Lower lobe of right lung (tissue), 2 donors: ENCODE results near the gene EAF2. TPM values are rescaled to one million over a fixed set of nuclear protein-coding genes. Genes with fewer than 3 reads are reported as not detected.

Experiments
- ATAC-seq, 2 donors: fragments of 200-7000 bp; cut with Tn5 transposase; one replicate each; pipeline ENCODE4 v1.9.1; 2020 to 2022; ENCODE audit warnings: mild to moderate bottlenecking in 2 of 2, moderate library complexity in 2 of 2
- DNase-seq: peaks from one replicate; pipeline ENCODE4 v3.0.0-alpha.2; 2020
- H3K27ac ChIP-seq: fragments of 200-600 bp; one replicate; pipeline ENCODE4 v1.8.0; 2022
- H3K27me3 ChIP-seq: fragments of 200-600 bp; one replicate; pipeline ENCODE4 v1.8.0; 2022; ENCODE audit warnings: low read depth
- H3K36me3 ChIP-seq: fragments of 200-600 bp; one replicate; pipeline ENCODE4 v1.8.0; 2022; ENCODE audit warnings: mild to moderate bottlenecking
- H3K4me1 ChIP-seq: fragments of 200-600 bp; one replicate; pipeline ENCODE4 v1.8.0; 2022
- H3K4me3 ChIP-seq: fragments of 200-600 bp; one replicate; pipeline ENCODE4 v1.8.0; 2022; ENCODE audit warnings: mild to moderate bottlenecking
- H3K9me3 ChIP-seq: fragments of 200-600 bp; one replicate; pipeline ENCODE4 v1.8.0; 2022
- intact Hi-C: fragments of 100-400 bp; cut with DNase I; formaldehyde crosslinking; loops from one replicate; pipeline ENCODE4 v1.11.0; 2022
- total RNA-seq: library from RNA; stranded (reverse); fragmentation: NEBNext Ultra II Directional; extraction: Animal tissue kit (Norgen Biotek cat#: 25700); gene quantifications from one replicate; pipeline ENCODE4 v1.2.1, GENCODE V29; 2021
- TF ChIP-seq, protein P1 (sequence below): fragments of 200-600 bp; IDR thresholded peaks from one replicate; pipeline ENCODE4 v1.8.0; 2022; ENCODE audit warnings: antibody characterized with exemption, mild to moderate bottlenecking
- donor health status: DM: no; HTN: yes; CAD: no; lungs with severe emphysema.

Gene EAF2
- total RNA-seq, 1 donor from 2014 or later: 7.3 TPM

DNA sequence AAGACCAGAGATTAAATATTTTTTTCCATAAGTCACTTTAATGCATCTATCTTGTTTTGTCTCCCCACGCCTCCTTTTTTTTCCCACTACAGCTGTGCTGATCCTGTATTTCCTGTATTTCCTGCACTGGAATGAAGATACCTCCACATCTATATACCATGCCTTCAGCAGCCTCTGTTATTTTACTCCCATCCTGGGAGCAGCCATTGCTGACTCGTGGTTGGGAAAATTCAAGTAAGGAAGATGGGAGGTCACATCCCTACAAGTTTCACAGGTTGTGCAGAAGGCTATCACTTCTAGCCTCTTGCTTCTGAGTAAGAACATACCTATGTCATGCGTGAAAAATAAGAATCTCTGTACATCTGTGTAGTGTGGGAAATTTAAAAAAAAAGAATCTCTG is 62.3 kb downstream of the EAF2 start:
- Histone ChIP-seq H3K27ac (no peak overlapping the region), H3K4me1 (no peaks in the 10 kb centered on the region), H3K27me3 (no peaks in the 10 kb centered on the region), H3K4me3 (no peak overlapping the region), H3K9me3 (no peaks in the 10 kb centered on the region), H3K36me3 (peaks cover 8% of the 10 kb centered on the region)
- DNase-seq (no peak), ATAC-seq (no peak)
- TF ChIP-seq, protein P1, sequence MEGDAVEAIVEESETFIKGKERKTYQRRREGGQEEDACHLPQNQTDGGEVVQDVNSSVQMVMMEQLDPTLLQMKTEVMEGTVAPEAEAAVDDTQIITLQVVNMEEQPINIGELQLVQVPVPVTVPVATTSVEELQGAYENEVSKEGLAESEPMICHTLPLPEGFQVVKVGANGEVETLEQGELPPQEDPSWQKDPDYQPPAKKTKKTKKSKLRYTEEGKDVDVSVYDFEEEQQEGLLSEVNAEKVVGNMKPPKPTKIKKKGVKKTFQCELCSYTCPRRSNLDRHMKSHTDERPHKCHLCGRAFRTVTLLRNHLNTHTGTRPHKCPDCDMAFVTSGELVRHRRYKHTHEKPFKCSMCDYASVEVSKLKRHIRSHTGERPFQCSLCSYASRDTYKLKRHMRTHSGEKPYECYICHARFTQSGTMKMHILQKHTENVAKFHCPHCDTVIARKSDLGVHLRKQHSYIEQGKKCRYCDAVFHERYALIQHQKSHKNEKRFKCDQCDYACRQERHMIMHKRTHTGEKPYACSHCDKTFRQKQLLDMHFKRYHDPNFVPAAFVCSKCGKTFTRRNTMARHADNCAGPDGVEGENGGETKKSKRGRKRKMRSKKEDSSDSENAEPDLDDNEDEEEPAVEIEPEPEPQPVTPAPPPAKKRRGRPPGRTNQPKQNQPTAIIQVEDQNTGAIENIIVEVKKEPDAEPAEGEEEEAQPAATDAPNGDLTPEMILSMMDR: no peak
- intact Hi-C loops: no loop called here

DNA sequence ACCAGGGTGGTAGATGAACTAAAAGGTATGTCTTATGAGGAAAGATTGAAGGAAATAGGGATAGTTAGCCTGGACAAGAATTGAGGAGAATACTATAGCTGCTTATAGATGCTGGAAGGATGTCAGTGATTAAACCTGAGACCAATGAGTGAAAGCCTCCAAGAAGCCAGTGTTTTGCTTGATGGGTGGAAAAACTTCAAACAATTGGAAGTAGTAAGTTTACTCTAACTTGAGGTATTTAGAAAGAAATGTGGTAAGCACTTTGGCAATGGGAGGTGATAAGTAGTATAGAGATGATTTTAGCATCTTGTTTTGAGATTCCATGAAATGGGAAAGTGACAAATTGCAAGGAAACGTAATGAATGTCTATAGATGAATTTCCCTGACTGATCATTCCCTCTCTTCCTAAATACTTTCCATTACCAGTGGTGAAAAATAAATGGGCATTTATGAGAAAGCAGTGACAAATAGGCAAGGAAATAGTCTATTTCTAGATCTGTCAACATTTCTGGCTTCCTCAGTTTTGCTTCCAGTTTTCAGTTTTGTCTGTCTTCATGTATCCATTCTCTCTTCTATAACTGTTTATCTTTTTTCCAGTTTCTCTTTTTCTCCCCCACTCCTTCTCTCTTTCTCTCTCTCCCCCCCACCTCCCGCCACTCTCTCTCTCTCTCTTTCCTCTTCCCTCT is 78.4 kb downstream of the EAF2 start:
- Histone ChIP-seq H3K4me3 (no peak overlapping the region), H3K9me3 (no peaks in the 10 kb centered on the region), H3K27ac (no peak overlapping the region), H3K27me3 (no peaks in the 10 kb centered on the region), H3K36me3 (peaks cover 13% of the 10 kb centered on the region), H3K4me1 (no peaks in the 10 kb centered on the region)
- TF ChIP-seq, protein P1: no peak
- intact Hi-C loops: no loop called here
- ATAC-seq (no peak), DNase-seq (no peak)

DNA sequence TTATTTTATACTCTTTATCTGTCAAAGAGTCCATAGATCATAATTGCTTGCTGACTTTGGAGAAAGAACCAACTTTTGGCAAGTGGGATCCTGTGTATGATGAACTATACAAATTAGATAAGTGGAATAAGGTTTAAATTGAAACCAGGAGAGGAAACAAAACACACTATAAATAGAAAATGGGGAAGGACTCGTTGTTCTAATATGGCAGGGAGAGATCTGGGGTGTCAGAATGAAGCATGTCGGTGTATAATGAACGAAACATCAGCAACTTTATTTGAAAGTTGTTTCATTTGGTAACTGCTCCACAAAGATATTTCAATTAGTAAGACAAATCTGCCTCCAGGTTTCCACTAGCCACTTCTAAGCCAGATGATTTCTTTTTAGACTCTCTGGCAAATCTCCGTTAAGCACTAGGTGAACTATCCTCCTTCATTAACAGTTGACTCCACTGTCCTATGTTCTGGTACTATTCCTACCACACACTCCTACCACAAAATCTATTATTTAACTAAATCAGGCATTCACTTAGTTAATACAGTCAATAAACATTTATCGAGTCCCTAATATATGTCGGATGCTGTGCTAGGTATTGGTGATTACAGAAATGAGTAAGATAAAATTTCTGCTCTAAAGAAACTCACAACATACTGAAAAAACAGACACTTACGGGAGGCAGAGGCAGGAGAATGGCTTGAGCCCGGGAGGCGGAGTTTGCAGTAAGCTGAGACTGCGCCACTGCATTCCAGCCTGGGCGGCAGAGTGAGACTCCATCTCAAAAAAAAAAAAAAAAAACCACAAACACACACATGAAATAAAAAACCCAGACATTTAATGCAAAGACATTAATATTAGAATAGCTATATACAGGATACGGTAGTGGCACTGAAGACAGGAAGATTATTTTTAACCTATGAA is 79.3 kb downstream of the EAF2 start:
- DNase-seq: no peak
- ATAC-seq: no peak
- Histone ChIP-seq H3K9me3 (no peaks in the 10 kb centered on the region), H3K4me3 (no peak overlapping the region), H3K4me1 (no peaks in the 10 kb centered on the region), H3K36me3 (peaks cover 12% of the 10 kb centered on the region), H3K27ac (no peak overlapping the region), H3K27me3 (no peaks in the 10 kb centered on the region)
- intact Hi-C loops: no loop called here
- TF ChIP-seq, protein P1: no peak

DNA sequence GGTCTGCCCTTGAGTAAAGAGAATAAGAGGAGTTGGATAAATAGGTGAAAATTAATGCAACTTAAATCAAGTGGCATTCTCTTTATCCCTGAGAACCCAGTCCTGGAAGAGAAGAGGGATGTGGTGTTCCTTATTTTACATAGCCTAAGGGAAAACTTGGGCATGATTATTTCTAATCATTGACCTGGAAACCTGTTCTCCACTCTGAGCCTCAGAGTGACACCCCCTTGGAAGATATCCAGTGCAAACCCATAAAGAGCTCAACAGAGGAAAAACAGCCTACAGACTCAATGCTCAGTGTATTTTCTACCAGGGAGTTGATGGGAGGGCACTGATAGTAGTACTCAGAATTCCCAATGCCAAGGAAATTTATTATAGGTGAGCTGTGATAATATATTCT is 81.2 kb downstream of the EAF2 start:
- intact Hi-C loops: no loop called here
- Histone ChIP-seq H3K27me3 (no peaks in the 10 kb centered on the region), H3K27ac (no peak overlapping the region), H3K4me1 (no peaks in the 10 kb centered on the region), H3K36me3 (peaks cover 12% of the 10 kb centered on the region), H3K4me3 (no peak overlapping the region), H3K9me3 (no peaks in the 10 kb centered on the region)
- TF ChIP-seq, protein P1: no peak
- ATAC-seq (no peak), DNase-seq (no peak)

DNA sequence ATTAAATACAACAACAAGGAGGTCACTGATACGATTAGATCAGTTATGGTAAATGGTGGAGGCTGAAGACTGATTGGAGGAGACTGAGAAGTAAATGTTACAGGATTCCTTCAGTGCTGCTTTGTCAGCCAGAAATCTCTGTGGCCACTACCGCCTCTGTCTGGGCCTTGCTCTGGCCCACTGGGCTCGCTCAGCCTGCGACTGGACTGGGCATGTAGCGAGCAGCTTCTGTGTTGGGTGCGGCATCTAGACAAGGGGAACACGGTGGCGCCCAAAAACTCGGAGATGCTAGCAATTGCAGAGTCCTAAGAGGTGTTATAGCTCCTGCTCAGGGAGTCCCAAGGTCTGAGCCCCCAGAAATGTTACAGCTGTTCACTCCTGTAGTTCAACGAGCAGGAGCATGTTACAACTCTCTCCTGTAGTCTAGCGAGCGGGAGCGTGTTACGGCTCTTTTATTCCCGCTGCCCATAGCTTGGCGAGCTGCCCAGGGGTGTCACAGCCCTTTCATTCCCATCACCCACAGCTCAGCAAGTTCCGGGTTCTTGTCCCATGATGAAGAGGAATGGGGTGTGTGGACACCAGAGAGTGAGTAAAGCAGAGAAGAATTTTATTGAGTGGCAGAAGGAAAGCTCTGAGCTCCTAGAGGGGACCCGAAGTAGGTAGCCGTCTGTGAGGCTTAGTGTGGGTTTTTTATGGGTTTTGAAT is 83.9 kb downstream of the EAF2 start:
- Histone ChIP-seq H3K4me1 (no peaks in the 10 kb centered on the region), H3K9me3 (no peaks in the 10 kb centered on the region), H3K4me3 (no peak overlapping the region), H3K27ac (no peak overlapping the region), H3K27me3 (no peaks in the 10 kb centered on the region), H3K36me3 (peaks cover 33% of the 10 kb centered on the region)
- TF ChIP-seq, protein P1: no peak
- no peak for DNase-seq
- ATAC-seq: no peak
- intact Hi-C loops: no loop called here
